TTC549 (cell line): ENCODE measurements around the gene ERP44.
"Not testable (repeated sequence)": the region's sequence is repeated elsewhere in the genome, so short reads cannot be mapped to it uniquely, and the experiment has no call there.

Experiments used
- FAIRE-seq: peaks from 2 replicates; lab custom pipeline; 2012; peaks lifted over from hg19 to GRCh38; lab: Jason Lieb, UNC

The ERP44 gene

DNA sequence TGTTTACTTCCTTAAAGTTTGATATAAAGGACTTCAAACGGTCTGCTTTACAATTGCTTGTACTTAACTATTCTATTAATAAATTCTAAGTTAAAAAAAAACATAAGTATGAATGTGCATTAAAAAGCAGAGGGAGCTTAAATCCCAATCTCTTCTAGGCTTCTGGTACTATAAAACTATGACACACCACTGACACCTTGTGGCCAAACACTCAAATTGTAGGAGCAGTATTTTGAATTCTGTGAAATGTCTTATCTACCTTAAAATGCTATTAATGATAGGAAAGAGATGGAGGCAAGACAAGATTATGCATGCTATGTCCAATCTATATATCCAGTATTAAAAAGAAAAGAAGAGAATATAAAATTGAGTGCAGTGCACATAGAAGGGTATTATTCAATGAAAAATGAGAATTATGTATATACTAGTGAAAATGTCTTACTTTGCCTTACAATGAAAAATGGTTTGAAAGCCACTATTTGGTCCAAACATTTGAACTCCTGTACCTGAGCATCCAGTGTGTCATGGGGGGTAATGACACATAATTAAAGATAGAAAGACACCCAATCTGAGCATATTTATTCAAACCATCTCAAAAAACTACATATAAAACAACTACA lies 87.6 kb downstream of the ERP44 start:
- peak; percentile 96 for FAIRE-seq

DNA sequence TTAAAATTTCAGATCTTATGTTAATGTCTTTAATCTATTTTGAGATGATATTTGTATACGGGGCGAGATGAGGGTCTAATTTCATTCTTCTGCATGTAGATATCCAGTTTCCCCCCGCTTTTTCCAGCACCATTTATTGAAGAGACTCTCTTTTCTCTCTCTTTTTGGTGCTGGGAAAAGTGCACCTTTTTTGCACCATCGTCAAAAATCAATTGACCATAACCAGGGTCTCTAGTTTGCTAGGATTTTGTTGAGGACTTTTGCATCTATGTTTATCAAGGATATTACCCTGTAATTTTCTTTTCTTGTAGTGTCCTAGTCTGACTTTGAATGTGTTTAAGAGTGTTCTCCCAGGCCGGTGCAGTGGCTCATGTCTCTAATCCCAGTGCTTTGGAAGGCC lies 99.0 kb downstream of the ERP44 start:
- FAIRE-seq, result no peak

GRCh38 chr9:99998866-99999265 lies 99.9 kb downstream of the ERP44 start:
- FAIRE-seq, result no peak

DNA sequence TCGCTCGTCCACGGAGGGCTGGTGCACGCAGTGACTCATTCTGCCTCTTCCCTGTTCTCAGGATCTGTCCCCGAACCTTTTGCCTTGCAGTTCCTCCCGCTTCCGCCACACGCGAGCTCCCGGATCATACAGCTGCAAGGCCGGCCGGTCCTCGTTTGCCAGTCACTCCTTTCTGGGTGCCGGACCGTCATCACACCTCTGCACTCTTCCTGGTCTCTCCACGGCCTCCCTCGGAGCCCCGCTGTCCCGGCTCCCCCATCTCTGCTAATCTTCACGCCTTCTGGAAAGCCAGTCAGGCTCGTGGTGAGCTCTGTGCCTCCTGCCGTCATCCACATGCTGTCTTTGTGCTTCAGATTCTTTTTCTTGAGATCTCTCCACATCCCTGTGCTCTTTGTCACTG lies 100.5 kb downstream of the ERP44 start:
- no peak for FAIRE-seq

GRCh38 chr9:99990508-99990907 lies 108.3 kb downstream of the ERP44 start:
- FAIRE-seq, result not testable (repeated sequence)

- FAIRE-seq, result no peak
Measured at GRCh38 chr9:99986642-99987041, 112.2 kb downstream of the ERP44 start.

DNA sequence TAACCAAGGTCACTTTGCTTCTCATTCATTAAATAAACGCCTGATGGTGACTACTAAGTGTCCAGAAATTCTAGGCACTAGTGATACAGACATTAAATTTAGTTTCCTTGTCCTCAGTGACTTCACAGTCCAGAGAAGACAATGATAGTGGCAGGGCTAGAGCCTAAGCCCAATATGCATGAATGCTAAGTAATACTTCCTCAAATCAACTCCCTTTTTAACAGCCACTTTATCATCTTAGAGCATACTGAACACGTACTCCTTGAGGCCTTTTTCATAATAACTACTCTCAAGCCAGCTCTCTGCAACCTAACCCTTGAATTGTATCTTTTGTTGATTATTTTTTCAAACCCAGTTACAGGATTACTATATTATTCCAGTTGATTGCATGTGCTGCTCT lies 118.2 kb downstream of the ERP44 start:
- no peak for FAIRE-seq

DNA sequence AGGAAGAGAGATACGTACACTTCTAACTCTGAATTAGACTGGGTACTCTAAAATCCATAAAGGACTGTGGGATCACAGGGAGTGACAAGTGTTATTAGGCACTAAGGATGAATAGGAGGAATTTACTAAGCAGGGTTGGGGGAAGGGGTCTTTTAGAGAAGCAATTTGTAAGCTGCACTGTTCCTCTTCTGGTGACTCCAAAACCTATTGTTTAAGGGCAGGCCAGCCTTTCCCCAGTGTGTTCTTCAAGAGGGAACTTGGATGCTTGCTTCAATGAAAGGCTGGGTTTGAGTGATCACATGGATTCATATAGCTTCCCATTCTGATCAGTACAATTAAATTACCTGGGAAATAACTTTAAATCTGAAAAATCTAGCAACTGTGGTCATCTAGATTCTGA lies 120.6 kb downstream of the ERP44 start:
- no peak for FAIRE-seq

GRCh38 chr9:99977033-99977792 lies 121.6 kb downstream of the ERP44 start:
- FAIRE-seq, result no peak

- FAIRE-seq, result no peak
Measured at GRCh38 chr9:99973455-99973854, 125.3 kb downstream of the ERP44 start.

GRCh38 chr9:99971410-99971809 lies 127.4 kb downstream of the ERP44 start:
- no peak for FAIRE-seq

DNA sequence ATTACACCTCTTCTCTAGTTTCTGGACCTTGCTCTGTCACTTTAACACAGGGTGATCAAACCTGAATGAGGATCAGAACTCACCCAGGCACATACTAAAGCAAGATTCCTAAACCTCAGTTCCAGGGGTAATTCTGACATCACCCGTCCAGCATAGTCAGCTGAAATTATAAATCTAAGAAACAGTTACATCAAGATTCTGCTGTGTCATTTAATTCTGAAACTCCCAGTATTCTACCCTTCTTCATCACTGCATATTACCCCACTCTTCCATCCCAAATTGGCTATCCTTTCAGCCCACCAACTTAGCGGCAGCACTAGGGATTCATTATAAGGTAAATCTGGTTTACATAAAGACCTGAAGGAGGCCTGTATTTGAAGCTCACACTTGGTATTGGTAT lies 128.3 kb downstream of the ERP44 start:
- FAIRE-seq, result no peak

GRCh38 chr9:99967457-99967856 lies 131.3 kb downstream of the ERP44 start:
- FAIRE-seq, result no peak

GRCh38 chr9:99966716-99967115 lies 132.1 kb downstream of the ERP44 start:
- FAIRE-seq, result no peak

GRCh38 chr9:99966001-99966400 lies 132.8 kb downstream of the ERP44 start:
- no peak for FAIRE-seq

DNA sequence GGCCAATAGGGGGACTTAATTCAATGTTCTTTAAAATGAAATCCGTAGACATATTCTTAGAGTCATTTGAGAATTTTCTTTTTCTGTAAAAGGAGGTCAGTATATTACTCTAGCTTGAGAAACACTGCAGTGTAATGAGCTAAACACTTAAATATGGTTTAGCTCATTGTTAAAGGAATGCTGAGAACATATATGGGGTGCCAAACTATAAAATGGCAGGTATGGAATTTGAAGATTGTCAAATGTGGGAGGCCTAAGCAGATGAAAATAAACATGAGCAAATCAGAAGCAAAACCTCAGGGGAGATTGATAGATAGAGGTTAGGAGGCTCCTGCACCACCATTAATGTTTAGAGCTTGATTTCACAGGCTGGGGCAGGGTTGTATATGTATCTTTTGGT lies 134.5 kb downstream of the ERP44 start:
- no peak for FAIRE-seq

- FAIRE-seq, result no peak
Measured at GRCh38 chr9:99962680-99963261, 136.0 kb downstream of the ERP44 start.

DNA sequence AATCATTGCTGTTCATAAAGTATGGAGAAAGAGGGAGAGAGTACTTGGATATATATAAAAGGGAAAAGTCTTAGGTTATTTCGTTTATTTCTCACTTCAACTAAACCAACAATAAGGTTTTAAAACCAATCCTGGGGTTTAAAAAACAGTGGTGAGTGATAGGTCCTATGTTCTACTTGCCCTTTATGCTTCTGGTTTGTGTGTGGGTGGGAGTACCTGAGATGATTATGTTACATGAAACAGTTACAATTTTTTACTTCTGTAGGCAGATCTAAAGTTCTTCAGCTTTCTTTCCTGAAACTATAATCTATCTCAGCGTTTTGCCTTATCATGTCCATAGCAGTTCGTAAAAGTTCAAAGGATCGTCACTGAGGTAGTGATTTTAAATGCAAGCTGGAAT lies 143.2 kb downstream of the ERP44 start:
- no peak for FAIRE-seq

DNA sequence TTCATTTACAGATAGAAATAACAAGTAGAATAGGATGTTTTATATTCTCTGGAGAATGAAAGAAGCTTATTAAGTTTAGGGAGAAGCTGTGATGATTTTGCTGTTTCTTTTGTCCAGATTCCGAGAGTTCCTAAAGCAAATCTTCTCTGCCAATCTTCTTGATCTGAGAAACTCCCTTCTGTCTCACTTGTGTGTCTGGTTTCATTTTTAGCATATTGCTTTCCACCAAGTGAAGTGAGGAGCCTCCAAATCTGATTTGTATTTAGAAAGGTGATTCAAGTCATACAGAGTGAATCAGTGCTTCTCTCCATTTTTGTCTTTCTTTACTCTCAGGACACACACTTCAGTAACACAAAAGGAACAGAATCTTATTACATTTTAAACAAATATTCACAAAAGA lies 144.0 kb downstream of the ERP44 start:
- FAIRE-seq, result no peak

GRCh38 chr9:99953861-99954507 lies 144.8 kb downstream of the ERP44 start:
- no peak for FAIRE-seq

GRCh38 chr9:99948896-99949295 lies 149.9 kb downstream of the ERP44 start:
- FAIRE-seq, result no peak

- FAIRE-seq, result no peak
Measured at GRCh38 chr9:99948482-99948881, 150.3 kb downstream of the ERP44 start.

DNA sequence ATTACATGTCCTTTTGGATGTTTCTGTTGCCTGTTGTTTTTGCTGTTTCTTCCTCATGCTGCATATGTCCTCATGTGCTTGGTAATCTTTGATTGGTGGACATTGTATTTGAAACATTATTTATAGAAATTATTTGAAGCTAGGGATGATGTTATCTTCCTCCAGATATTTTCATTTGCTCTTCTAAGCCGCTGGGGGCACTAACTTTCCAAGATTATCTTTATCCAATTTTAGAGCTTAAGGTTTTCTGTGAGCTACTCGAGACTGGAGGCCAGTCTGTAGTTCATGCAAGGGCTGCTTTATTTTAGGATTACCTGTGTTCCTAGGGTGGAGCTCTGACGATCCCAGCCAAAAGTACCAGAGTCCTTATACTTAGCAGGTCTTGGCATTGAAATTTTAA lies 151.4 kb downstream of the ERP44 start:
- FAIRE-seq, result no peak
